ENCODE results near the gene SETBP1.
"Not testable (repeated sequence)": the region's sequence is repeated elsewhere in the genome, so short reads cannot be mapped to it uniquely, and the experiment has no call there.

Gene SETBP1

DNA sequence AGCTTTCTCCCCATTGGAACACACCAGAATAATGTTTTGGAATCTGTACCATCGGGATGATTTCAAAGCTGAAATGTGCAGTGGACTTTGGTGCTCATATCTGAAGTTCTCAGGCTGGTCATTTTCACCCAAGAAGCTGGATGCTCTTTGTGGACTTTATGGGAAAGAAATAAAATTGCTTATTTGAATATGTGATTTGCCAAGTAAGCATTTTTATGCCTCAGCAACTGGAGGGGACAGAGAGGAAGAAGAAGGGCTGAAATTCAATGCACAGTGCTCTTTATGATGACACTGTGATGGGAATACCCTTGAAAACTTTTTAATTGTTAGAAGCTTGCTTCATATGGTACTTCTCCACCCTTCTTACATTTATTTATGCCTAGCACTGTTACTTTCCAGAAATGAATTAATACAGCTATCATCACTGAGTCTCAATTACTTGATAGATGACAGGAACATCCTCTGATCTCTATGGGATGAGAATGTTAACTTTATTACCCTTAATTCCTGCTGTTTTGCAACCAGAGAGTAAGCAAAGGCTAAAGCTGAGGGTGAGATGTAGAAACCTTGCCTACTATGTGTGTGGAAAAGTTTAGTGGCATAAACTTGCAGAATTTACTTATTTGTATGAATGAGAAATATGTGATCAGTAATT is 23.6 kb downstream of the SETBP1 start:
- DNase-seq (ENCODE audit: low read depth in 2 of 2) = no peak

DNA sequence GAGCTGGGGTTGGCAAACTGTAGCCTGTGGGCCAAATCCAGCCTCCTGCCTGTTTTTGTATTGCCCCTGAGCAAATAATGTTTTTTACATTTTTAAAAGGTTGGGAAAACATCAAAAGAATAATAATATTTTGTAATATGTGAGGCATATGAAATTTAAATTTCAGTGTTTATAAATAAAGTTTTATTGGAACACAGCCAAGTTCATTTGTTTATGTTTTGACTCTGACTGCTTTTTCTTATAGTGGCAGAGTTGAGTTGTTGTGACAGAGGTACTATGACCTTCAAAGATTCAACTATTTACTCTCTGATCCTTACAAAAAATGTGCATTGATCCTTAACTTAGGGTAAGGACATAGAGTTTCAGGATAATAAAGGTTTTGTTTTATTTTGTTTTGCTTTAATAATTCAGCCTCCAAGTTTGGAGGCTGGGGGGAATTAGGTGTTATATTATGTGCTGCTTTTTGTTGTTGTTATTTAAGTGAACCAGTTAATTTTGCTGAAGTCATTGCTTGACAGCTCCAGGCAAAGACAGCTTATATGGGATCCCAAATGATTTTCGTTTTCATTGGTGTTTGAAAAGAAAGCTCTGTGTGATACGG is 24.5 kb downstream of the SETBP1 start:
- no peak for DNase-seq (ENCODE audit: low read depth in 2 of 2)

DNA sequence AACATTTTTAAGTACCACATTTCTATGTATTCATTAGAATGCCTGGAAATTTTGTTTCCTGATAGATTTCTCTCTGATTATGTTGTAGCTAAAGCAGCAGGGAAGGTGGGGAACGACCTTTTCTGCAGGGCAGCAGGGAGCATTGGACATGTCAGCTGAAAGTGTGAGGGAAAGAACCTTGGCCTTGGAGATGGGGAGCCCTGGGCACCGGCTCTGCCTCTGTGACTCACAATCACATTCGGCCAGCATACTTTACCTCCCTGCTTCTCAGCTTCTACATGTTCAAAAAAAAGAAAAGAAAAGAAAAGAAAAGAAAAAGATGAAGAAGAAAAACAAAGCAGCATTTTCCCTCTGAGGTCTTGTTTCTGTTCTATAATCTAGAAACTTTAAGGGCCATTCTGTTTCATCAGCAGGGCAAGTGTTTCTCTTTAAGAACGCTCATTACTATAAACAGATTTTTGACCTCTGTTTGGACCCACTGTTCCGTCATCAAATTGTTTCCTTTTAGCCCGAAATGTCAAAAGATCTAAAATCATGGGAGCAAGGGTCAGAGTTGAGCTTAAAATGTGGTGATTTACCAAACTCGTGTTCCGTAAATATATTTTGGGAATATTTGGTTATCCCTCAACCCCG is 27.9 kb downstream of the SETBP1 start:
- no peak for DNase-seq (ENCODE audit: low read depth in 2 of 2)

GRCh38 chr18:44709307-44710126 is 28.8 kb downstream of the SETBP1 start:
- DNase-seq (ENCODE audit: low read depth in 2 of 2) = no peak

- no peak for DNase-seq (ENCODE audit: low read depth in 2 of 2)
Measured at GRCh38 chr18:44710931-44711330, 30.2 kb downstream of the SETBP1 start.

DNA sequence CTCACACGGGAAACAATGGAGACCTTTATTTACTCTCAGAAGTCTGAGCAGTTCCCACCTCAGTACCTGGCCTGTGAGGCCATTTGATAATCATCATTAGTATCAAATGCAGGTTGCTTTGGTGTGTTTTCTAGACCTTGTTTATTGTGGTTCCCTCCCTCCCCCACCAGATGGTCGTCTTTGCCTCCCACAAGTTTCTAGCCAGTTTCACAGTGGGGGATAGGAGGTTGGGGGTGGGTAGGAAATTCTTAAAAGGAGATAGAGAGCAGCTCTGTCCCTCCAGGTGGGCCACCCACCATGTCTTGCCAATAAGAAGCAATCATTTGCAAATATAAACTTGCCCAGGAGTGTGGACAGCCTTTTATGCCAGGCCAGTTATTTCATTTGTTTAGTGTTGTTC is 31.3 kb downstream of the SETBP1 start:
- DNase-seq (ENCODE audit: low read depth in 2 of 2) = no peak

- DNase-seq (ENCODE audit: low read depth in 2 of 2) = no peak
Measured at GRCh38 chr18:44713435-44713834, 32.7 kb downstream of the SETBP1 start.

DNA sequence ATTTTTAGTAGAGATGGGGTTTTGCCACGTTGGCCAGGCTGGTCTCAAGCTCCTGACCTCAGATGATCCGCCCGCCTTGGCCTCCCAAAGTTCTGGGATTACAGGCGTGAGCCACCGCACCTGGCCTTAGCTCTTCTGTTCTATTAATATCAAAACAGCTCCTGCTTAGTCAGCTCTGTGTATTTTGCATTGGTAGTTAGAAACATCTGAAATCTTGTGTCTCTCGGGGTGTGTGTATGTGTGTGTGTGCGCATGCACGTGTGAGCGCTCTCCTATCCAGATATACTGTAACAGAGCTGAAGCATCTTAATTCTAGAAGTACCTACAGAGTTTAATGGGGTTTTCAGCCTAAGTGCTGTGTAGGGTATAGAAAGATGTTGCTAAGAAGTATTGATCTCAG is 33.7 kb downstream of the SETBP1 start:
- DNase-seq (ENCODE audit: low read depth in 2 of 2) = no peak

- no peak for DNase-seq (ENCODE audit: low read depth in 2 of 2)
Measured at GRCh38 chr18:44715245-44715644, 34.6 kb downstream of the SETBP1 start.

GRCh38 chr18:44715842-44716241 is 35.2 kb downstream of the SETBP1 start:
- no peak for DNase-seq (ENCODE audit: low read depth in 2 of 2)

GRCh38 chr18:44716697-44717163 is 36.0 kb downstream of the SETBP1 start:
- DNase-seq (ENCODE audit: low read depth in 2 of 2) = no peak

DNA sequence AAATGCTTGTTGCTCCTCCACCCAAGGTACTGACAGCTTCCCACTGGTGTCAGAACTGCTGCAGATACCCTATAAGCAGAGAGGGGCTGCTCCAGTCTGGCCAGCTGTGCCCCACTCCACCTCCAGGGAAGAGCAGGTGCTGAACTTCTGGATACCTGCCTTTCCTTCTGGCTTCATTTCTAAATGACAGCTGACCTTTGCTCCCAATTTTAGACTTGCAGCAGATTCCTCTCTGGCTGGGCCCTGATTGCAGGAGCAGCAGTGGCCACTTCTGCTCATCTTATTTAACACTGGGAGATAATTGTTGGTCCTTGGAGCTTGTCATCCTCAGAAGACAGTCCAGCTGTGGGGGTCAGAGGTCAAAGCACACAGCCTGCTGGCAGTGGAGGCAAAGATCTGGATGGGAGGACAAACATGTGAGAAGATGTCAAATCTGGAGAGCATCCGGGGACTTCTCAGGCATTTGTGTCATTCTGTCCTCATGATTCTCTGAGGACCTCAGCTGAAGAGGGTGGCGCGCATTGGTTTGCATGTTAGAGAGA is 38.9 kb downstream of the SETBP1 start:
- DNase-seq (ENCODE audit: low read depth in 2 of 2) = no peak

DNA sequence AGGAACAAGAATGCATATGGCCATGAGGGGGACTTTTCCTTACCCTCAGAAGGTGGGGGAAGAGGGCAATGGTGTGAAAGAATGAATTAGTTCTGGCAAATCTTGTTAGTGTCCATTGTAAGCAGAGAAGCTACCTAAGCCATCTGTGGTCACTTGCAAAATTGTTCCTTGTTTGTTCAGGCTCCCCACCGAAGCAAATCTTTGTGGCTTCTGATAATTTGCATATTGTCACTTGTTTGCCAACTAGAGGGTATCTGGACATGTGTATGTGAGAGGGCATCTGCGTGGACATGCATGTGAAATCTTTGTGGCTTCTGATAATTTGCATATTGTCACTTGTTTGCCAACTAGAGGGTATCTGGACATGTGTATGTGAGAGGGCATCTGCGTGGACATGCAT is 41.1 kb downstream of the SETBP1 start:
- DNase-seq (ENCODE audit: low read depth in 2 of 2) = not testable (repeated sequence)

GRCh38 chr18:44723411-44723810 is 42.7 kb downstream of the SETBP1 start:
- no peak for DNase-seq (ENCODE audit: low read depth in 2 of 2)

GRCh38 chr18:44724105-44724778 is 43.6 kb downstream of the SETBP1 start:
- no peak for DNase-seq (ENCODE audit: low read depth in 2 of 2)

DNA sequence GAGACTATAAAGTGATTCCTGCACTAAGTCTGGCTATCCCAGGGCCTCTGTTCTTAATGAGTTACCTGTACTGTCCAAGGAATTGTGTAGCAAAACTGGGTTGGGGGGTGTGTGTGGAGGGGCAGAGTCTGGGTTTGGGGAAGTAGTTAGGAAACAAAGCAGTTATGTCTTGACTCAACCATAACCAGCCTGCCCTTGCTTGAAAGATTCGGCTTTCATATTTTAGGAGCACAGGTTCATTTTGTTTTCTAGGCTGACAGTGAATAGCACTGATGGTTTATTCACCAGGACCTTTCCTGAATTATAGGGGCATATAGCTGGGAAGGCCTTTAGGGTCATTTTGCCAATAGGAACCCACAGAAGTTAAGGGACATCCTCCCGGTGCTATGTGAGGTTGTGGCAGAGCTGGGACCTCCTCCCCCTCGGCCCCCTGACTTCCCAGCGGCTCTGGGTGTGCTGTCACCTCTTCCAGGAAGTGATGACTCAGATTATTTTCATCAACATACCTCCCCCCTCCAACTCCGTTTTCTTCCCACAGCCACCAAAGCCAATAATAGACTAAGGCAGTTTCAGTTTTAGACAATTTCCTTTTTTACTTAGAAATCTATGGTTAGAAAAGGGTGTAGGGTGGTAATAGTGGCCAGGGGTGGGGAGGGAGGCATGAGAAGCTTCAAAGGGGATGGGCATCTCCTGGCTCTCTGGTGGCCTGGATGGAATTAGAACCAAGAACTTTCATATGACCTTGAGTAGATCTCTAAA is 44.8 kb downstream of the SETBP1 start:
- peak; percentile 15 to 33 for DNase-seq (ENCODE audit: low read depth in 2 of 2)

DNA sequence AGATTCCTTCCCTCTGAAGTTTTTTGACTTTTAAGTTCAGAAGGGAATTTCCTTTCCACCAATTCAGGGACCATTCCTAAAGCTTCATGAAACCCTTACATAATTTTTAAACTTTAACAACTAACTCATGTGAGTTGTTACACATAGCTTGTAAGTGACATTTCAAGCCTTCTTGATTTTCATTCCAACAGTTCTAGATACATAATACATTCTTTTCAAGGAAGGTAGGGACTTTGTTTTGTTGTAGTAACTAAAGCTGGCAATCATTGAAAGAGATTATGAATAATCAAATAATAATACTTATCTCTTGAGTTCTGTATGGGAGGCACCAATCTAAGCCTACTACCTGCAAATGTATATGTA is 45.4 kb downstream of the SETBP1 start:
- no peak for DNase-seq (ENCODE audit: low read depth in 2 of 2)

DNA sequence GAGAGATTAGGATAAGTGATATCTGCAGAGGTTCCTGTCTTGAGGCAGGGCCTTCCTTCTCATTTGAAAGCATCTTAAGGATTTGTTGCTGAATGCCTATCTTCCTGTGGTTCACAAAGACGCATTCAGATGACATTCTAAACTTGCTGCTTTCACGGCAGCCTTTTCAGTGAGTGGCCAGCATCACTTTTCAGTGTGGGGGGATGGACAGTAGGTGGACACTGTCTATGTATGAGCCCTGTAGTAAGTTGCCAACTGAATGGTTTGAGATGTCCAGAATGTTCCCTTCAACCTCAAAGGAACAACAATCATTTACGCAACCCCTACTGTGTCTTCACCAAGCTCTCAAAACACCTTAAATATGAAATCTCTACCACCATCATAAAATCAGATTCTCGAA is 46.6 kb downstream of the SETBP1 start:
- no peak for DNase-seq (ENCODE audit: low read depth in 2 of 2)

DNA sequence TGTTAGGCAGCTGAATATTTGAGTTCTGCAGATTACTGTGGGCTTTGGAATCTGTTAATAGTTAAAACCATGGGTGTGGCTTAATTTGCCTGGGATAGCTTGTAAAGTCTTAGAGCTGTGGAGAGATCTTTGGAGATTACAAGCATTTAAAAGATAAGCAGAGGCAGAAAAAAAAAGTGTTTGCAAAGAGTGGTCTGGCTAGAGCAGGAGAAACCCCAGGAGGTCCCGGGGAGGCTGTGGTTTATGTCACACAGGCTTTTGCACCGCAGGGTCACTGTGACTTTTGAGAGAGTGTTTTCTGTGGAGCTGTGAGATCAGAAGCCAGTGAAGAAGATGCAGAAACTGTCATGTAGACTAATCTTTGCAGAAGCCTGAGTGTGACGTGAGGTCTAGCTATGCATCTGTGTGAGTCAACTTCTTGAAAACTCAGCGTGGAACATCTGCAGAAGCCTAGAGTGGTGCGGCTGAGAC is 49.0 kb downstream of the SETBP1 start:
- no peak for DNase-seq (ENCODE audit: low read depth in 2 of 2)

DNA sequence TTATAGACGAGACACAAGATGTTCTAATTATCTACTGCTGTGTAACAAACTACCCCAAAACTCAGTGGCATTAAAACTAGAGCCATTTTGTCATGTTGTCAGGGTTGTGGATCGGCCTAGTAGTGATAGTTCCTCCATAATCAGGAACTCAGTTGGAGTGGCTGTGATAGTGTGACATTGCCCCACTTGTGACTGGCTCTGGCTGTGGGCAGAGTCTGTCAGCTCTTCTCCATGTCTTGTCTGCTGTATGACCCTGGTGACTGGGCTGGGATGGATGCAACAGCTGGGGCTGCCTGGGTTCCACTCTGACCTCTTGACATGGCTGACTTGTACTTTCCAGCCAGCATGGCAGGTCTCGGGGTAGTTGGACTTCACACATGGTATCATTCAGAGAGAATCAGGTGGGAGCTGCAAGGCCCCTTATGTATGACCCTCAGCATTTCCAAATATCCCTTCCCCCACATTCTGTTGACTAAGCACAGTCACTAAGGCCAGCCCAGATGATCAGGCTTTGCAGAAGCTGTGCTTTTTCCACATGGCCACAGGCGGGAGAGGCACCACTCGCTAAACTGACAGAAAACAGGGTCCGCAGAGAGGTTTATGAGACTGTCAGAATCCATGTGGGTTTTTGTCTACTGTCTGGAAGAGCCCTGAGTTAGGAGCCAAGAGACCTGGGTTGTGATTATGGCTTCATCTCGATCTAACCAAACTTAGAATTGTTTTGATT is 50.3 kb downstream of the SETBP1 start:
- DNase-seq (ENCODE audit: low read depth in 2 of 2) = no peak

Measured in stimulated activated CD4-positive, alpha-beta T cell treated with anti-CD3 and anti-CD28 coated beads, Interleukin-1b, Interleukin-23, amount 100 ng/mL, for 1 hour (primary cell).